SKM-1 (cell line): ENCODE data around the gene PPP1R1C.
"Not testable (repeated sequence)": the region's sequence is repeated elsewhere in the genome, so short reads cannot be mapped to it uniquely, and the experiment has no call there.

ENCODE experiments used
- DNase-seq: peaks from one replicate; lab custom pipeline; 2025; ENCODE audit not compliant: unreplicated experiment; lab: John Stamatoyannopoulos, UW

Gene PPP1R1C

GRCh38 chr2:181985632-181986205, at the start of gene PPP1R1C:
Gene PPP1R1C (plus strand): TSS chr2:181985853. CDS start chr2:181986111, 258 bp downstream.
- no peak for DNase-seq

- peak; percentile 95 for DNase-seq
These were observed 48.2 kb upstream of the PPP1R1C start for GRCh38 chr2:181937473-181937872.

- no peak for DNase-seq
These were observed 42.1 kb upstream of the PPP1R1C start for GRCh38 chr2:181943411-181944124.

- DNase-seq, result no peak
These were observed 41.3 kb upstream of the PPP1R1C start for GRCh38 chr2:181944164-181944913.

- DNase-seq, result no peak
These were observed 40.8 kb upstream of the PPP1R1C start for GRCh38 chr2:181944914-181945291.

- DNase-seq, result no peak
These were observed 39.1 kb upstream of the PPP1R1C start for GRCh38 chr2:181946444-181947127.

- DNase-seq, result no peak
These were observed 38.4 kb upstream of the PPP1R1C start for GRCh38 chr2:181947273-181947672.

- no peak for DNase-seq
These were observed 37.4 kb upstream of the PPP1R1C start for GRCh38 chr2:181948227-181948626.

GRCh38 chr2:181949047-181949446, 36.6 kb upstream of the PPP1R1C start:
- DNase-seq, result no peak

GRCh38 chr2:181952404-181953226, 33.0 kb upstream of the PPP1R1C start:
- no peak for DNase-seq

GRCh38 chr2:181953881-181954537, 31.6 kb upstream of the PPP1R1C start:
- no peak for DNase-seq

GRCh38 chr2:181954538-181954883, 31.1 kb upstream of the PPP1R1C start:
- DNase-seq, result no peak

- DNase-seq, result no peak
These were observed 30.6 kb upstream of the PPP1R1C start for GRCh38 chr2:181955010-181955409.

- DNase-seq, result not testable (repeated sequence)
These were observed 29.8 kb upstream of the PPP1R1C start for GRCh38 chr2:181955866-181956265.

- DNase-seq, result no peak
These were observed 28.0 kb upstream of the PPP1R1C start for GRCh38 chr2:181957668-181958067.

- DNase-seq, result no peak
These were observed 26.9 kb upstream of the PPP1R1C start for GRCh38 chr2:181958726-181959125.

- no peak for DNase-seq
These were observed 26.1 kb upstream of the PPP1R1C start for GRCh38 chr2:181959508-181959907.

GRCh38 chr2:181961167-181961566, 24.5 kb upstream of the PPP1R1C start:
- not testable (repeated sequence) for DNase-seq

- DNase-seq, result no peak
These were observed 23.5 kb upstream of the PPP1R1C start for GRCh38 chr2:181962142-181962541.

- no peak for DNase-seq
These were observed 15.4 kb upstream of the PPP1R1C start for GRCh38 chr2:181970160-181970794.
